HG02870 (cell line): ENCODE results near the gene WDFY3.

ENCODE experiments used
- ATAC-seq: cut with Tn5 transposase; IDR thresholded peaks from one replicate; pipeline ENCODE4 v1.9.1; 2021; ENCODE audit warnings: mild to moderate bottlenecking, moderate library complexity; ENCODE audit not compliant: unreplicated experiment

Gene WDFY3

GRCh38 chr4:84634961-84635360, 331.5 kb downstream of the WDFY3 start:
- ATAC-seq: no peak

- ATAC-seq: no peak
These were observed 334.4 kb downstream of the WDFY3 start for GRCh38 chr4:84632092-84632491.

GRCh38 chr4:84631573-84631972, 334.9 kb downstream of the WDFY3 start:
- no peak for ATAC-seq

GRCh38 chr4:84626673-84627072, 339.8 kb downstream of the WDFY3 start:
- no peak for ATAC-seq

- ATAC-seq: no peak
These were observed 342.8 kb downstream of the WDFY3 start for GRCh38 chr4:84623661-84624060.

- no peak for ATAC-seq
These were observed 343.5 kb downstream of the WDFY3 start for GRCh38 chr4:84622959-84623358.
